GM12874 (cell line): ENCODE data around the gene SPAG16.

Experiments
- CTCF ChIP-seq: IDR thresholded peaks from 2 replicates; pipeline ENCODE4 v1.5.1; 2011; ENCODE audit warnings: low read depth, mild to moderate bottlenecking, control low read depth, low read length, moderate library complexity; ENCODE audit not compliant: insufficient read depth

The SPAG16 gene

DNA sequence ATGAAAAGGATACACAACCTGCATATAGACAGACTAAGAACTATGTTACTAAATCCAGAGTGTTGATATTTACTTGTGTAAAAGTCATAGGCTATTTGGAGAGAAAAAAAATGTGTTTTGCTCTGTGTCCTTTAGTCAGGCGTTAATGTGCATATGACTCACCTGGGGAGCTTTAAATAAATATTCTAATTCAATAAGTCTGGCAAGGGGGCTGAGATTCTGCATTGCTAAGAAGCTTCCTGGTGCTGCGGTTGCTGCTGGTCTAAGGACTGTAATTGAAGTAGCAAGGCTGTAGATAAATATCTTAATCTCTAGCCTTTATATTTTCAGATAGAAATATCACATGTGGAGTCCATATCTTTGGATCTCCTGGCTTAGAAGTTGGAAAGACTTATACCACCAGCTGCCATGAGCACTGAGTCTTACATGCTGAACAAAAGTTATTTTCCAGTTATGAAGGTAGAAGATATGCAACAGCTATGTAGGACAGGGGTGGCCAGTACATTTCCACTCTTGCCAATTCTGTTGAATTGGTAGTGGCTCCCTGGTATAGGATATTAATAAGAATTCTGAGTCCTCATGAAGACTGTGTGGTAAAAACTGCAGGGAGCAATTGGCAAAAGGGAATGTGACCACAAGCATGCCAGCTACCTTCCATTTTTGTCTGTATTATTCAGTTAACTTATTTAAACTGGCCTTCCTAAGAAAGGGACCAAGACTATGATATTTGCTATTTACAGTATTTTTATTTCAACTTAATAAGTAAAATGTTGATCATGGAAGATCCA, 4.8 kb downstream of the SPAG16 start:
- no peak for TF ChIP-seq CTCF

- no peak for TF ChIP-seq CTCF
Measured at GRCh38 chr2:213290501-213290900, 6.2 kb downstream of the SPAG16 start.

DNA sequence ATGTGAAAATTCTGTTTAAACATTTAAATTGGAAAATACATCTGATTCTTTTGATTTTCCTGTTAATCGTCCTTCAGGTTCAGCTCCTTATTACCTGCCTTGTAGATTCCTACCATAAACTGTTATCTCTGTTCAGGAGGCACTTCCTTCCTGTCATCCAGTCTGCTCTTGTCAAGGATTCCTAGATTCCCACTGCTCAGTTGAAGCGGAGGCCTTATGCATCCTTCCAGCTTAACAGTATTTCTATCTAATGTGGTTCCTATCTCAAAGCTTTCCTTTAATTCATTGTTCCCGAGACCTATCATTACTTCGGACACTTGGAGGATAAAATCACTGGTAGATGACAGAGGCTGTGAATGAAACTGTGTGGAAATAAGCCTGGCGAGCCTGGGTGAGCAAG, 12.0 kb downstream of the SPAG16 start:
- no peak for TF ChIP-seq CTCF

GRCh38 chr2:213306316-213306942, 22.2 kb downstream of the SPAG16 start:
- no peak for TF ChIP-seq CTCF

DNA sequence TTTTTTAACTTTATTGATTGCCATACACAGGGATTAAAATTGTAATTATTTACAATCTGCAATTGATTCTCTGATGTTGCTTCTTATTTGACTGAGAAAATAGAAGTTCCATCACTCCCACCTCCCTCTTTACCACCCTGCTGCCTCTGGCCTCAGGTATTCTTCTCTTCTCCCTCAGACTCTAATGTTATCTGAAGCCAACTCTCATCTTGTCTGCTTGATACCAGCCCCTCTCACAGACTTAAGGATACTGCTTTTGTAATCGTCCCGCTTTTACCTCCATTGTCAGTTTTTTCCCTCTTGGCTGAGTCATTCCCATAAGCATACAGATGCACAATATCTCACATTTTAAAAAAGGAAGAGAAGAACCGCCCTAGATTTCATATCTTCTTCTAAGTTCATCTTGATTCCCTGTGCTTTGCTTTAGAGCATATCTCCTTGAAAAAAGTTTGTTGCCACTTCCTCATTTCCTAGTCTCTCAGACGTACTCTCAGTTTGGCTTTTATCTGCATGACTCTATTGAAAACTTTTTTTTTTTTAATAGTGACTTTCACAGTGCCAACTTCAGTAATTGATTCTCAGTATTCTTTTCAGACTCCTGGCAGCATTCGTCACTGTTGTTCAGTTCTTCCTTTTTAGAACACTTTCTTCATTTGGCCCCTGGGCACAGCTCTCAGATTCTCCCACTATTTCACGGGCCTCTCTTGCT, 31.1 kb downstream of the SPAG16 start:
- no peak for TF ChIP-seq CTCF

GRCh38 chr2:213316001-213316735, 31.9 kb downstream of the SPAG16 start:
- TF ChIP-seq CTCF, result no peak

GRCh38 chr2:213317929-213318328, 33.7 kb downstream of the SPAG16 start:
- no peak for TF ChIP-seq CTCF
